ENCODE measurements around the gene CCNY. TPM values are rescaled to one million over a fixed set of nuclear protein-coding genes. Genes with fewer than 3 reads are reported as not detected.

CCNY gene
- polyA plus RNA-seq, 12 donors: 55.9 to 421 (median 99.4) TPM

DNA sequence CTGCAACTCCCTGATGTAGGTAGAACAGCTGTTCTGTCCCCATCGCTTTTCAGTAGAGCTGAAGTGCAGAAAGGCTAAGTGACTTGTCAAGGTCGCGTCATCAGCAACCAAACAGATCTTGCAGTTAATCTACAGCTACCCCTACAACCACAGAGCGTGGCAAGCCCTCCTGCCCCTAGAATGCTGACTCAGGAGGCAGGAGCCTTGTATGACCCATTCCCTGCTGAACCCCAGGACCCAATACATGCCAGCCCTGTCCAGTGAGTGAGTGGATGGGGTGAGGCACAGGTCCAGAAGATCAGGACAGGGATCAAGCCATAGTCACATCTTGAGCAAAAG lies 242.3 kb downstream of the CCNY start:
- DNase-seq: no peak

DNA sequence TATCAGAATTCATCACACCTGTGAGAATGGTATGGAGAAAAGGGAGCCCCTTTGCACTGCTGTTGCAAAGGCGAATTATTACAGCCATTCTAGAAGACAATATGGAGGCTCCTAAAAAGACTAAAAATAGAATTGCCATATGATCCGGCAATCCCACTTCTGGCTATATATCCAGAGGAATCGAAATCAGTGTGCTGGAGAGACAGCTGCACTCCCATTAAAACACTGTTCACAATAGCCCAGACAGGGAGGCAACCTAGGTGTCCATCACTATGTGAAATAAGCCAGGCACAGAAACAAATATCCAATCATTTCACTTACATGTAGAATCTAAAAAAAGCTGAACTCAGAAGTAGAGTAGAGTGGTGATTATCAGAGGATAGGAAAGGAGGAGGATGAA lies 242.8 kb downstream of the CCNY start:
- DNase-seq: no peak

DNA sequence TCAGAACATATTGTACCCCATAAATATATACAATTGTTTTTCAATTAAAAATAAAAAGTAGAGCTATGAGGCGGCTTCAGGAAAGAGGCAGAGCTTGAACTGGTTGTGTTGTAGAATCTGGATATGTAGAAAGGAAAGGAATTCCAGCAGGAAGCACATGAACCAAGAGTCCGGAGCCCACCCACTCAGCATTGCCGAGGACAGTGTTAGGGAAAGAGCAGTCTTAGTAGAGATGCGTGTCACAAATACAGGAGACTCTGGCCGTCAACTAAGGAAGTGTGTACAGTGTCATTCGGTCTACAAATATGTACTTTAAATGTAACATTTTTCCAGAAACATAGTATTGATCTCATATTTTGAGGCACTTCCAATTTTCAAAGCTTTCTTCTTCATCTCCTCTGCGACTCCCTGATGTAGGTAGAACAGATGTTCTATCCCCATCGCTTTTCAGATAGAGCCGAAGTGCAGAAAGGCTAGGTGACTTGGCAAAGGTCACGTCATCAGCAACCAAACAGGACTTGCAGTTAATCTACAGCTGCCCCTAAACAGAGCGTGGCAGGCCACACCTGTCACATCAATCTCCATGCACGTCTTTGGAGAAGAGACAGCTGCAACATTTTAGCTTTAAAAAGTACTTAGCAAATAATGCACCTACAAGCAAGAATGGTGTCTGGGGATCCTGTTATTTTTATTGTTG lies 243.6 kb downstream of the CCNY start:
- no peak for DNase-seq

DNA sequence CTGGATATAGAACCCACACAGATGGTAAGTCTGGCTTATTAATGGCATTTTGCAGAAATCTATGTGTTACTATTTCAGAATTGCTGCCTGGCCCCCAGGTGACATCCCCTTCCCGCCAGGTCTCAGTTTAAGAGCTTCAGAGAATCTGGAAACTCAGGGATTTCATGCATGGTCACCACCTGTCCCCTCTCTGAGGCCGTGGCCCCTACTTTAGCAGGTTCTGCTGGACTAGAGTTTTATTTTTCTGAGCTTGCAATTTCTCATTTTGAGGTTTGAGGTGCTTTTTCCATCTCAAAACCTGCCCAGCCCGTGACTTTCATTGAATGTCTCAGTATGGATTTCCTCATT lies 244.1 kb downstream of the CCNY start:
- DNase-seq: no peak

DNA sequence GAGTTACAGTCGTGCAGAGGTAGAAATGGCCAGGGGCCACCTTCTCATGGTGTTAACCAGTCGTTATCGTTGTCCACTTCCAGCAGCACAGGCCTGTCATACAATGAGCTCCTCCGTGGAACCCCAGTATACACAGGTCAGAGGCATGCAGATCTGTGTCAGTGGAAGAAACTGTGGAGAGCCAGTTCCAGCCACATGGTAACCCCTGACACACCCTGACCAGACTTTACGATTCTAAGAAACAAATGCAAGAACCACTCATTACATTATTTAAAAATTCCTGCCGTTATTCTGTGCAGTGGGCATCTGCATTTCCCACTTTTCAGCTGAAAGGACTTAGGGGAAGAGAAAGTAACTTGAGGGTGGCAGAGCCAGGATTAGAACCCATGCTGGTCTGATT lies 245.3 kb downstream of the CCNY start:
- DNase-seq: no peak

DNA sequence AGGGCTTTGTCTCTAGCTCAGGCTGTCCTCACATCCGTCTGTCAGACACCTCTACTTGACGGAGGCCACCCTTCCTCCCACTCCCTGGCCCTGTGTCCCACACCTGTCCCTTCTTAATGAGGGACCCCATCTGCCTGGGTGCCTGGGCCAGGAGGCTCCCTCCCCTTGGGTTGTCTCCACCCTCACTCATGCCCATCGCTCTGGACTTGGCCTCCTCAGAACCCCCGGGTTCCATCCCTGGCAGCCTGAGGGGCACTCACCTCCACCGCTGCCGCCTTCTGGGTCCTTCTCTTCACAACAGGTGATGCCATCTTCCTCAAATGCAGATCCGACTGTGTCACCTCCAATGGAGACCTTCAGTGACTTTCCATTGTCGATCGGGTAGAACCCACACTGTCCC lies 248.6 kb downstream of the CCNY start:
- no peak for DNase-seq

DNA sequence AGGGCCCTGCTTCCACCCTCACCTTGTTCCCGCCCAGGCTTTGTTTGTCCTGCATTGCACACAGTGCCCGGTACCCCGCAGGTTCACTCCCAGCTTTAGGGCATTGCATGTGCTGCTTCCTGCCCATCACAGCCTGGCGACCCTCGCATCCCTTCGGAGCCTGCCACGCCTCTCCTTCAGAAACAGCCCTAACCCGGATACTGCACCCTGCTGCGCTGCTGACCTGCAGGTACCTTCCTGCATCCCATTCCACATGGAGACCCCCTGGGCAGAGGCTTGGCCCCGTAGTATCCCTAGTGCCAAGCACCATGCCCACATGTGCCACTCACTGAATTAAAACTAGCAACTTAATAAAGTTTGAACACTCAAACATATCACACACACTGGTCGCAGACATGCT lies 249.0 kb downstream of the CCNY start:
- DNase-seq: no peak

DNA sequence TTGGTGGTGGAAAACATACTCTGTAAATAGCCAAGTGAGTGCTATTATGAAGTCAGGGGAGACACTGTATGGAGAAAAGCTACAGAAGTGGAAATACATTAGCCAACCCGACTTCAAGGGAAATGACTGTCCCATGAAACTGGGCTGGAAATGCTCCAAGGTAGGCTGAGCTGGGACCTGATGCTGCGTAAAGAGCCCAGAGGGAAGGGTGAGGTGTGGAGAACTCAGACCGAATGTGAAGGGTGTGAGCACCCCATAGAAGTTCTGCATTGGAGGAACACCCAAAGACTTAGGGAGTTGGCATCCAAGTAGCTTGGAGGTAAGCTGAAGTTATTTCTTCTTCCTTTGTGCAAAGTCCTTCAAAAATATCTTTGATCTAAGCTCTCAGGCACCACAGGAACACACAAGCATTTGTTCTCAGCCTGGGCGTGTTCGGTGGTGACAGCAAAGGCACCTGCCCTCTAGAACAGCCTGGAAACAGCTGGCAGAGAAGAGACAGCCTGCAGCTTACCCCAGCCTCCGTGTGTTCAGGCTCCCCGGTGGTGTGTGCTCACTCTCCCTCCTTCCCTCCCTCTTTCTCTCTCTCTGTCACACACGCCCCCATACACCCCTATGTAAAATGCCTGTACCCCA lies 249.7 kb downstream of the CCNY start:
- no peak for DNase-seq

DNA sequence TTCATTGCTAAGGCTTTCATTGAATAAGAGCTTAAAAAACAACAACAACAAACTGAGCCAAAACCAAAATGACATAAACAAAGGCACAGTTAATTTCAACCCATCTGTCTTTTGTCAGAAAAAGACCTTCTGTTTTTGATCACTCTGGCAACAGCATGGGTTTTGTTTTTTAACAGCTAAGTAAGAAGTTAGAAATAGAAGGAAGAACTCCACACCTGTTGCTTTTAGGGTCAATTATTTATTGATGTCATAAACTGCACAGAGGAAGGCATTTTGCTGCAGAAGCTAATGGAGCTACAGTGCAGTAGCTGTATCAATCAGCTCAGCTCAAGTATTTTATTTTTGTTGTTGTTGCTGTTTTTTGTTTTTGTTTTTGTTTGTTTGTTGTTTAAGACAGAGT lies 252.5 kb downstream of the CCNY start:
- DNase-seq: no peak

DNA sequence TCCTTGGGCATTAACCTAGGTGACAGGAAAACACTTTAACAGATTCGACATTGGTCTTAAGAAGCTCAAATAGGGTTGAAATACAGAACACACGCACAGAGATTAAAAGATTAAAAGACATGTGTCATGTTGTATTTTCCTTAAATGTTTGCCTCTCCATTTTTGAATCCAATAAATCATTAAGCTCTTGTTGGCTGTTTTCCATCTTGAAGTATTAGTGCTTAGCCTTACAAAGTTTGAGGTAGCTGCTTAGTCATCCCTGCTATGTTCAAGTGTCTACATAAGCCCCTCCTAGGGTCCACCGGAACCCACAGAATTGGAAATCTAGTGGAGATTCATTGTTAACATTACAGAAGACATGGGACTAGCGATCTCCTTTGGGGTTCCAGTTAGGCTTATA lies 256.1 kb downstream of the CCNY start:
- DNase-seq: no peak

DNA sequence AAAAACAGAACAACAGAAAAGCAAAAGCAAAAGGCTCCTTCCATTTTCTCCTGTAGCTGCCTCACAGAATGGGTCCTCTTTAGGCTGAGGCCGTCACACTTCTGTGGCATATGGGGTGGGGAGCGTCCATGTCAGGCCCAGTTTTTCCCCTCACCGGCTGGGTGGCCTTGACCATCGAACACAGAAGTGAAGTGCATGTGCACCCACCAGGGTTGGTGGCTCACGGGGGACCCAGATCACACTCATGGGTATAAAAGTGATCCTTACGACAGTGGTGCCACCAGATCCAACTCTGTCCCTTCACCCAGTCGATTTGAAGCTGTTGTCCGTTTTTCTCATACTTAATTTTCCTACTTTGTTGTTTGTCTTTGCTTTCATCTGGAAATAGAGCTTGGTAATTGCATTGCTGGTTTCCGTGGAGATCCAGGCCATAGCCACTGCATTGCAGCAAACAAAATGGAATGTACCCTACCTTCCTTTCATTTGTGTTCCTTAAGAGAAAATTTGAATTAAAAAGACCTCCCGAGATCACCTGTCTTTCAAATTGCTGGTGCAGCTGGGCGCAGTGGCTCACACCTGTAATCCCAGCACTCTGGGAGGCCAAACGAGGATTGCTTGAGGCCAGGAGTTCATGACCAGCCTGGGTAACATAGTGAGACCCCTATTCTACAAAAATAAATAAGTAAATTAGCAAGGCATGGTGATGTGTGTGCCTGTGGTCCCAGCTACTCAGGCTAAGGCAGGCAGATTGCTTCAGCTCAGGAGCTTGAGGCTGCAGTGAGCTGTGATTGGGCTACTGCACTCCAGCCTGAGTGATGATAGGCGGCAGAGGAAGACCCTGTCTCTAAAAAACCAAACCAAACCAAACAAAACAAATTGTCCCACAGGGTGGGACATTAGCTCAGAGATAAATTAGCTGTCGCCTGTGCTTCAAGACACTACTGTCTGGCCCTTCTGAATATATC lies 258.1 kb downstream of the CCNY start:
- DNase-seq: no peak

DNA sequence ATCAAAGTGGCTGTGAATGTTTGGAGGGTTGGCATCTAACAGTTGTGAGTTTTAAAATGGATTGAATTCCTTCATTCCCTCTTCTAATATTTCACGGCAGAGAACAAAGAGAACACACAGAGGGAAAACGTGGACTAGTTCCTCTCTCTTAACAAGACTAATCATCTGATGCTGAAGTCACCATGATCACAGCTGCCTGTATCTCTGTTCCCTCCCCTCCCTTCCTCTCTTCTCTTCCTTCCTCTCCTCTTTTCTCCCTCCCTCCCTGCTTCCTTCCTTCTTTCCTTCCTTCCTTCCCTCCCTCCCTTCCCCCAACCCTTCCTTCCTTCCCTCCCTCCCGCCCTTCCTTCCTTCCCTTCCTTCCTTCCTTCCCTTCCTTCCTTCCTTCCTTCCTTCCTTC lies 258.8 kb downstream of the CCNY start:
- DNase-seq: no peak

DNA sequence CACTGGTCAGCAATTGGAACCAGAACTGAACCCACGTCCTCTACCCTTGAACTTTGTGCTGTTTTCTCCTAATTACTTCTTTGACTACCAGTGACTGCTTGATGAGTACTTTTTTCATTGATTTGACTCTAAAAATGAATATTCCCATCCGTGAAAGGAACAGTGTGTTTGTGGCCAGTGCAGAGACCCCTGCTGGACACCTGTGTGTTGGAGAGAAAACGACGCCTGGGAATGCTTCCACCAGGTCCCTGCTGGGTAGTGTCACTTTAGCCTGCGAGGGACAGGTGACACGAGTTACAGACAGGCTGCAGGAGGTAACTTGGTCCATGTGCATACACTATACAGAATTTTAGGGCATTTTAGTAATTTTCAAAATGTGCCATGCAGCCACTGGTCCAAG lies 262.1 kb downstream of the CCNY start:
- no peak for DNase-seq

DNA sequence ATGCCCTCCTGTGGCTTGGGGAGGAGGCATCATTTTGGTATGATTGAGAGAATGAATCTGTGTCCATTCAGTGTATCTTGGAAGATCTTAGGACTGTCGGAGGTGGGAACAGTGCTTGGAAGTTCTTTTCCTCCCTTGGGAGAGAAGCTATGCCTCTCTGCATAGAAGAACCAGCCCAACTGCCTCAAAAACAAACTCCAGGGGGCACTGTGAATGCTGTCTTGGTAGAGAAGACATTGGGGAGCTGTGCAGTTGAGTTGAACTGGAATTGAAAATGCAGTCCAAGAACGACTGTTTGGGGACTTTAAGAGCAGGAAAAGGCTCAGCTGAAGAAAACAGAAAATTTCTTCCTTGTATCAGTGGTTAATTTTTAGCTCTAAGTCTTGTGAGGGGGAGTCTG lies 263.9 kb downstream of the CCNY start:
- no peak for DNase-seq

DNA sequence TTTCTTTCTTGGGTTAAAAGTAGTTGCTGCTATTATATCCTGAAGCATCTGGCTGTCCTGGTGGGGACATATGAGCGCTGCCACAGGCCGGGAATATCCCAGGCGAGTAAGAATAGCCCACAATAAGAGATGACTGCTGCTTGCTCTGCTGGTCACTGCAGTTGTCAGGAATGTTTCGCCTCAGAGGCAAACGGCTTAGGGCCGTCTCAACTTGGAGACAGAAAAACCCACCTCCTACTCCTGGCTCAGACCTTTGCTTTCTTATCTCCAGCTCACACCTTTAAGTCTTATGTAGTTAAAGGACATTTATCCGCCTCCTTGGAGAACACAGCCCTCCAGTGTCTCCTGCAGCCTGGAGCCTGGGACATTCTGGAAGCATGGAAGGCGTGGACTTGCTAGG lies 268.9 kb downstream of the CCNY start, which contains the start of gene GJD4:
Gene GJD4, plus strand, starts transcription at position 151 of the 400 bp plus-strand sequence. Its CDS starts 227 bp downstream, at position 378.
- DNase-seq: no peak

DNA sequence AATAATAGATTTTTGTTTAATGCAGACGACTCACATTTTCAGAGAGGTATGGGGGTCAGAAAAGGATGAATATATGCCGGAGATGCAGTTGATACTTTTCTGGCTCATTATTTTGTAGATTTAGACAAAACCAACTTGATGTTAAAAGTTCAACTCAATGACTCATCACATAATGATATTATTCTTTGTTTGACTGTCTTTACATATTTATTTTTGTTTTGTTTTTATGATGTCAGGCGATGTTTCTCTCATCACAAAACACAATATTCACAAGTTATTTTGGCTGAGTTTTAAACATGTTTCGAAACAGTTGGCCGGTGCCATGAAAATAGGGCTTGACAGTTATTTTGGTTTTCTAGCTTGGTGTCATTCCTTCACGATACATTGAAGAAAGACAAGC lies 270.1 kb downstream of the CCNY start:
- DNase-seq: no peak

DNA sequence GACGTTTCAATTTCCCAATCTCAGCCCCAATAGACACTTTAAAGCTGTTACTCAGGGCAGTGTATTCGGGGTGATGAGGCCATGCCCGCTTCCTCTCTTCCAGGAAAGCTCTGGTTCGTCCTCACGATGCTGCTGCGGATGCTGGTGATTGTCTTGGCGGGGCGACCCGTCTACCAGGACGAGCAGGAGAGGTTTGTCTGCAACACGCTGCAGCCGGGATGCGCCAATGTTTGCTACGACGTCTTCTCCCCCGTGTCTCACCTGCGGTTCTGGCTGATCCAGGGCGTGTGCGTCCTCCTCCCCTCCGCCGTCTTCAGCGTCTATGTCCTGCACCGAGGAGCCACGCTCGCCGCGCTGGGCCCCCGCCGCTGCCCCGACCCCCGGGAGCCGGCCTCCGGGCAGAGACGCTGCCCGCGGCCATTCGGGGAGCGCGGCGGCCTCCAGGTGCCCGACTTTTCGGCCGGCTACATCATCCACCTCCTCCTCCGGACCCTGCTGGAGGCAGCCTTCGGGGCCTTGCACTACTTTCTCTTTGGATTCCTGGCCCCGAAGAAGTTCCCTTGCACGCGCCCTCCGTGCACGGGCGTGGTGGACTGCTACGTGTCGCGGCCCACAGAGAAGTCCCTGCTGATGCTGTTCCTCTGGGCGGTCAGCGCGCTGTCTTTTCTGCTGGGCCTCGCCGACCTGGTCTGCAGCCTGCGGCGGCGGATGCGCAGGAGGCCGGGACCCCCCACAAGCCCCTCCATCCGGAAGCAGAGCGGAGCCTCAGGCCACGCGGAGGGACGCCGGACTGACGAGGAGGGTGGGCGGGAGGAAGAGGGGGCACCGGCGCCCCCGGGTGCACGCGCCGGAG lies 271.4 kb downstream of the CCNY start:
- peak; percentile 23 for DNase-seq

DNA sequence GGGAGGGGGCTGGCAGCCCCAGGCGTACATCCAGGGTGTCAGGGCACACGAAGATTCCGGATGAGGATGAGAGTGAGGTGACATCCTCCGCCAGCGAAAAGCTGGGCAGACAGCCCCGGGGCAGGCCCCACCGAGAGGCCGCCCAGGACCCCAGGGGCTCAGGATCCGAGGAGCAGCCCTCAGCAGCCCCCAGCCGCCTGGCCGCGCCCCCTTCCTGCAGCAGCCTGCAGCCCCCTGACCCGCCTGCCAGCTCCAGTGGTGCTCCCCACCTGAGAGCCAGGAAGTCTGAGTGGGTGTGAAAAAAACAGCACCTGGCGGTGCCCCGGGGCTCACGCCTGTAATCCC lies 272.0 kb downstream of the CCNY start:
- DNase-seq: no peak

DNA sequence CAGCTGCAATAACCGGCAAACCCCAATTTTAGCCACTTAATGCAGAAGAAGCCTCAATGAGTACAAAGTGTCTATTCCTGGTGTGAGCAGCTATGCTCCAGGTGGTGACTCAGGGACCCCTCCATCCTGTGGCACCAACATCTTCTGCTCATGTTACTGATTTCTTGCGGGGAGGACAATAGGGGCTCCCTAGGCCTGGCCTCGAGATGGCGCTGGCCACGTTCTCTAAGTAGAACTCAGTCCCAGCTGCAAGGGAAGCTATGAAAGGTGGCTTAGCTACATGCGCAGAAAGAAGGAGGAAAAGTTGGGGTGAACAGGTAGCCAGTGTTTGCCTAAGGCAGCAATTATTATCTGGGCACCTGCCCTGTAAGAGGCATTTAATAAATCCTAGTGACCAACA lies 275.4 kb downstream of the CCNY start:
- DNase-seq: no peak

DNA sequence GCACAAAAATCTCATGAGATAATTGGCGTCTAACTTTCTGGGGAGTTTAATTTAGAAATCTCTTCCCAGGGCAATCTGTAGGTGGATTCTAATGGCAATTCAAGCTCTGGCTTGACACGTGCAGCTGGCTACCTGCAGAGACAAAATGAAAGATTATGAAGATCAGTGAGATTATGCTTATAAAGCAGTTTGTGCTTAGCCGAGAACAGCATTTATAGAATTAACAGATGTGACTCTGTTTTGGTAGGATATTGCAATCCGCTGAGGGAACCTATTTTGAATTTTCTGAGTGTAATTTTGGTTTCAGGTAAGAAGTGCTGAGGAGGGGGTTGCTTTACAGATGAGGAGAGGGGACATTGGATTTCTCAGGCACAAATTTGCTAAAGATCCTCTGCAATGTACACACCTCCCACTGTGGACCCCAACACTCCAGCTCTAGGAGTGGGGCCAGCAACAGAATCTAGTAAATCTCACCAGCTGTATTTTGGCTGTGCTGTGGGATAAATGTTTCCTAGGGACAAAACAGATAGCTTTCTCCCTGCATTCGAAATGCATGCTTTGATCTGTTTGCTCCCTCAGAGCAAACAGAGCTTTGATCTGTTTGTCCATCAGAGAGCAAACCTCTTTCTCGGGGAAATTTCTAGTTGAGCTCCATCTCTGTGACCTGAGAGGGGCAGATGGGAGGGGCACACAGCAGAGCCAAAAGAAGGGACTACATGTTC lies 276.2 kb downstream of the CCNY start:
- no peak for DNase-seq

DNA sequence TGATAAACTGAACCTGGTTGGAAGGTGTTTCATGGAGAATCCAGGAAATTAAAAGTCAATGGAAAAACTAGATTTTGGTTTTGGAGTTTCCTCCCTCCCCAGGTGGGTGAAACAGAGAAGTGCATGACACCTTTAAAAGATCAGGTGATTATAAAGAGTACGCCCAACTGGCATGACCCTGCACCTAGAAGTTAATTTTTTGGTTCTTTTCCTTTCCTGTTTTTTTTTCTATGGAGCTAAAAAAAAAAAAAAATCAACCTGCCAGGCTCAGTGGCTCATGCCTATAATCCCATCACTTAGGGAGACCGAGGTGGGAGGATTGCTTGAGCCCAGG lies 276.8 kb downstream of the CCNY start:
- no peak for DNase-seq

Measured in muscle of arm (tissue), 12 donors.